ENCODE results near the gene NRIP3.

NRIP3 gene

GRCh38 chr11:8961401-8961800, 42.4 kb downstream of the NRIP3 start:
- Histone ChIP-seq H3K36me3 (peaks cover 3% of the 10 kb centered on the region), H3K9me3 (no peaks in the 10 kb centered on the region), H3K27me3 (no peaks in the 10 kb centered on the region), H3K27ac (no peak overlapping the region), H3K4me3 (ENCODE audit: low read depth in 1 of 2, low read length in 1 of 2) (no peak overlapping the region), H3K4me1 (ENCODE audit: control insufficient read depth in 1 of 2, insufficient read depth in 1 of 2, low read depth in 1 of 2, low read length in 1 of 2) (peaks cover 21 to 22% of the 10 kb centered on the region in 2 experiments)
- TF ChIP-seq CTCF (IDR thresholded peaks at IDR 0.05) = no peak

GRCh38 chr11:8959546-8960166, 44.1 kb downstream of the NRIP3 start:
- Histone ChIP-seq H3K4me1 (ENCODE audit: control insufficient read depth in 1 of 2, insufficient read depth in 1 of 2, low read depth in 1 of 2, low read length in 1 of 2) (peaks cover 16% of the 10 kb centered on the region in 2 experiments), H3K4me3 (ENCODE audit: low read depth in 1 of 2, low read length in 1 of 2) (no peak overlapping the region), H3K27ac (no peak overlapping the region), H3K36me3 (peaks cover 19% of the 10 kb centered on the region), H3K9me3 (no peaks in the 10 kb centered on the region), H3K27me3 (no peaks in the 10 kb centered on the region)
- no peak for TF ChIP-seq CTCF (IDR thresholded peaks at IDR 0.05)

- no peaks in the 10 kb centered on the region for H3K4me1 ChIP-seq (ENCODE audit: control insufficient read depth in 1 of 2, insufficient read depth in 1 of 2, low read depth in 1 of 2, low read length in 1 of 2)
- H3K4me3 ChIP-seq (ENCODE audit: low read depth in 1 of 2, low read length in 1 of 2) = no peak overlapping the region
- no peaks in the 10 kb centered on the region for H3K27me3 ChIP-seq
- no peak overlapping the region for H3K27ac ChIP-seq
- peaks cover 42% of the 10 kb centered on the region for H3K36me3 ChIP-seq
- no peak for TF ChIP-seq CTCF (IDR thresholded peaks at IDR 0.05)
- no peaks in the 10 kb centered on the region for H3K9me3 ChIP-seq
These were observed 46.9 kb downstream of the NRIP3 start for GRCh38 chr11:8956860-8957259.

DNA sequence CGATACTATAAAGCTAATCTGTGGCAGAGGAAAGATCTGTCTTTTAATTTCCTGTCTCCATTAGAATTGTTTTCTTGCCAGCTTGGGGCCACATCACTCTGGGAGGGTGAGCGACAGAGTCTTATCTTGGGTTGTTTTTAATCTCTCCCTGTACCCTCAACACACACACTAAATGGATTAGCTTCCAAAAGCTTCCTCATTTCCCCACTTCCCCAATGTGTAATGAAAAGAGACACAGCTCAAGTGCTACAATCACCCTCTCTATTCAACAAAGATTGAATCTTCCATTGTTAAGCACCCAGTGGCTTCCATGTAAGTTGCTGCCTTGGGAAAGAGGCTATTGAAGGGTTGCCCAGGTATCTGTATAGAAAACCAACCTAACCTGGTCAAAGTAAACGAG, 54.9 kb downstream of the NRIP3 start:
- H3K4me3 ChIP-seq (ENCODE audit: low read depth in 1 of 2, low read length in 1 of 2) = no peak overlapping the region
- peaks cover 44% of the 10 kb centered on the region for H3K36me3 ChIP-seq
- H3K27ac ChIP-seq = no peak overlapping the region
- TF ChIP-seq CTCF (IDR thresholded peaks at IDR 0.05) = no peak
- H3K9me3 ChIP-seq = no peaks in the 10 kb centered on the region
- H3K4me1 ChIP-seq (ENCODE audit: control insufficient read depth in 1 of 2, insufficient read depth in 1 of 2, low read depth in 1 of 2, low read length in 1 of 2) = no peaks in the 10 kb centered on the region
- H3K27me3 ChIP-seq = no peaks in the 10 kb centered on the region

GRCh38 chr11:8947230-8947943, 56.4 kb downstream of the NRIP3 start:
- Histone ChIP-seq H3K36me3 (peaks cover 30% of the 10 kb centered on the region), H3K4me3 (ENCODE audit: low read depth in 1 of 2, low read length in 1 of 2) (no peak overlapping the region), H3K27me3 (no peaks in the 10 kb centered on the region), H3K27ac (no peak overlapping the region), H3K9me3 (no peaks in the 10 kb centered on the region), H3K4me1 (ENCODE audit: control insufficient read depth in 1 of 2, insufficient read depth in 1 of 2, low read depth in 1 of 2, low read length in 1 of 2) (no peaks in the 10 kb centered on the region)
- no peak for TF ChIP-seq CTCF (IDR thresholded peaks at IDR 0.05)

All from neutrophil (primary cell).